Measurements from ENCODE around the gene GNB3.

Gene GNB3

GRCh38 chr12:6837370-6838060 lies 3.2 kb upstream of the GNB3 start:
- DNase-seq (ENCODE audit: low read depth), result no peak

DNA sequence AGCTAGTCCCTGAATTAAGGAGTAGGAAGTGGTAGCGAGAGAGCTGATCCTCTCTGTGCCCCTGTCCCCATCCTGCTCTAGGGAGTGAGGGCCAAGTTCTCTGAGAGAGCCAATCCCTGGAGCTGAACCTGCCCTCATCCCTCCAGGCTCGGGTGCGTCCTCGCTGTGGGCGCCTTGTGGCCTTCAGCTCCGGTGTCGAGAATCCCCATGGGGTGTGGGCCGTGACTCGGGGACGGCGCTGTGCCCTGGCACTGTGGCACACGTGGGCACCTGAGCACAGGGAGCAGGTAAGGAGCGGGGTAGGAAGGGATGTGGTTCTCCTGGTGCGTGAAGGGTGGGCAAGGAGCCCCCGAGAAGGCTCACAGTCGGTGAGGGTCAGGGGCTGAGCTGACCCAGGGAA lies 1.9 kb upstream of the GNB3 start:
- DNase-seq (ENCODE audit: low read depth), result no peak

- no peak for DNase-seq (ENCODE audit: low read depth)
Observed at GRCh38 chr12:6839482-6840201, 1.1 kb upstream of the GNB3 start.

GRCh38 chr12:6840330-6840729 lies 395 bp upstream of the GNB3 start:
- DNase-seq (ENCODE audit: low read depth), result no peak

GRCh38 chr12:6842075-6842474 lies 1.4 kb downstream of the GNB3 start:
- no peak for DNase-seq (ENCODE audit: low read depth)

DNA sequence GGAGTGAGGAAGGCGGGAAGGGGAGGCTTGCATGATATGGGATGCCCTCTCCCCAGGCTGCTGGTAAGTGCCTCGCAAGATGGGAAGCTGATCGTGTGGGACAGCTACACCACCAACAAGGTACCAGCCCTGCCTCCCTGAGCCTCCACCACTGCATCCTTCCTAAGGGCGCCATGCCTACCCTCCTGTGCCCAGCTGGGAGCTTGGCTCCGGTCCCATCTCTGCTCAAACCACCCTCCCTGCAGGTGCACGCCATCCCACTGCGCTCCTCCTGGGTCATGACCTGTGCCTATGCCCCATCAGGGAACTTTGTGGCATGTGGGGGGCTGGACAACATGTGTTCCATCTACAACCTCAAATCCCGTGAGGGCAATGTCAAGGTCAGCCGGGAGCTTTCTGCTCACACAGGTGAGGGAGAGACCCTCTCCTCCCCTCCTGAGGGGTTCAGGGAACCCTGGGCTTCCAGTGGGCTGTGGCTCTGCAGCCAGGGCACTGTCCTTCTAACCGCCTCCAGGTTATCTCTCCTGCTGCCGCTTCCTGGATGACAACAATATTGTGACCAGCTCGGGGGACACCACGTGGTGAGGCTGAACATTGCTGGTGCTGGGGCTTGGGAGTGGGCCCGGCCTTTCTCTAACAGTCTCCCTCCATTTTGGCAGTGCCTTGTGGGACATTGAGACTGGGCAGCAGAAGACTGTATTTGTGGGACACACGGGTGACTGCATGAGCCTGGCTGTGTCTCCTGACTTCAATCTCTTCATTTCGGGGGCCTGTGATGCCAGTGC lies 2.6 kb downstream of the GNB3 start:
- DNase-seq (ENCODE audit: low read depth), result no peak

GRCh38 chr12:6845395-6845794 lies 4.7 kb downstream of the GNB3 start:
- no peak for DNase-seq (ENCODE audit: low read depth)

DNA sequence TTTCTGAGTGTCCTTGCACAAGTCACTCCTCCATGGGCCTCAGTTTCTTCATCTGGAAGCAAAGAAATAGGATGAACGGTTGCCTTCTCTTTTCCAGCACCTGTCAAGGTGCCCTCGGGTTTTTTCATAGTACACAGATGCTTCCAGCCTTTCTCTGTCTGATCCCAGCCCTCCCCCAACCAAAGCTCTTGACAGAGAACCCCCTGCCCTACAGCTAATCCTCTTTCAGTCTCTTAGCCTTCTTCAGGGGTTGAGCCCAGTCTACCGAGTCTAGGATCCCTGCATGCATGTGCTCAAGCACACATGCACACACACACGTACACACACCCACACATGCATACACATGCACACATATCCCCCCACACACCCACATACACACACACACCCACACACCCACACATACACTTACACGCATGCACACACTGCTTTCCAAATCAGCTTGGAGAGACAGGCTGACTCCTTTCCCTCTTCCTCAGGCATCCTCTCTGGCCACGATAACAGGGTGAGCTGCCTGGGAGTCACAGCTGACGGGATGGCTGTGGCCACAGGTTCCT lies 5.7 kb downstream of the GNB3 start:
- no peak for DNase-seq (ENCODE audit: low read depth)

DNA sequence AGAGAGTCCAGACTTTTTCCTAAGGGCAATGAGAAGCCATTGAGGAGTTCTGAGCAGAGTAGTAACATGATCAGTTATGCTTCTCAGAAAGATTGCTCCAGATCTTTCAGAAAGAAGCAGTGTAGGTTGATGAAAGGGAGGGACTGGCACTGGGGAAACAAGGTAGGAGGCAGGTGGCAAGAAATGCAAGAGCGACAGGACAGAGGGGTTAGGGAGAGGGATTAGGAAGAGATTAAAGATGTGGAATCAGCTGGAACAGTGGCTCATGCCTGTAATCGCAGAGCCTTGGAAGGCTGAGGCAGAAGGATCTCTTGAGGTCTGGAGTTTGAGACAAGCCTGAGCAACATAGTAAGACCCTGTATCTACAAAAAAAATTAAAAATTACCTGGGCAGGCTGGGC lies 7.0 kb downstream of the GNB3 start:
- no peak for DNase-seq (ENCODE audit: low read depth)

DNA sequence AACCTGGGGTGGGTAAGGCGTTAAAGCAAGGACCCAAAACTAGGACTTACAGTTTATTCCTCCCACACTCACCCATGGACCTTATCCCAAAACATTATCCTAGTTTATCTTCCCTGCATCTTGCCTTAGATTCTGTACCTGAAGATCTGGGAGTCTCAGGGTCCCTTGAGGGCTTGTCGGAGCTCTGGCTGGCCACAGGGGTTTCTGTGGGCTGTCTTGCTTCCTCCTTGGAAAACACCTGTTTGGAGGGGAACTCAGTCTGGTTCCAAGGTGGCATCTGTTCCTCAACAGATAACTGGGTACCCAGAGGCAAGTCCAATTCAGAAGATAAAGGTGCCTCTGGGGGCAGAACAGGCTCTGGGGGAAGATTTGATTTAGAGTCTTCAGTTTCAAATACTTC lies 8.7 kb downstream of the GNB3 start:
- DNase-seq (ENCODE audit: low read depth), result no peak

GRCh38 chr12:6849976-6850560 lies 9.3 kb downstream of the GNB3 start:
- DNase-seq (ENCODE audit: low read depth), result no peak

- DNase-seq (ENCODE audit: low read depth), result no peak
Observed at GRCh38 chr12:6850796-6851152, 10.0 kb downstream of the GNB3 start.

GRCh38 chr12:6851153-6851920 lies 10.6 kb downstream of the GNB3 start, which contains the start of gene CDCA3:
Gene CDCA3, minus strand, starts transcription at chr12:6851286. Its CDS starts 334 bp downstream, at chr12:6850952.
- peak; percentile 82 for DNase-seq (ENCODE audit: low read depth)

DNA sequence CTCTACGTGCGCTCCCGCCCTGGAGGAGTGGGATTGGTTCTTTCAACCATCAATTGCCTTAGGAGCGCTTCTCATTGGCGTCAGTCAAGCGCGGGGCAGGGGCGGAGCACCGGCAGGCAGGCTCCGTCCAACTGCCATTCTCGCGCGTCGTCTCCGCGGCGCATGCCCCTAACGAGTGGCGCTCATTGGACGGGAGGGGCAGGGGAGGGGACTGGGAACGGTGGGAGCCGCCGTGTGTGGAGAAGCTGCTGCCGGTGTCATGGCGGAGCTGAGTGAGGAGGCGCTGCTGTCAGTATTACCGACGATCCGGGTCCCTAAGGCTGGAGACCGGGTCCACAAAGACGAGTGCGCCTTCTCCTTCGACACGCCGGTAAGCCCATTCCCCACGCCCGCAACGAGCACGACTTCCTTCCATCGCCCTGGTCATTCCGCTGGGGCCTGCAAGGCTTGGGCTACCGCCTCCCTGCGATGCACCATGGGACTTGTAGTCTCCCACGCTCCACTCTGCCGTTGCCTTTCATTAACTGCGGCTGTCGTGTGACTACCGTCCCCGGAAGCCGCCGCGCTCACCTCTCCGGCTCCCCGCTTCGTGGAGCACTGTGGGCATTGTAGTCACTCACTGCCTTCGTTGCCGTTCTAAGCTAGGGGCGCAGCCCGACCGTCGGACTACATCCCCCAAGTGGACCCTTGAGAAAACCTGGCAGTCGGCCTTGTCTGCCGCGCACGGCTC lies 11.4 kb downstream of the GNB3 start, which contains the start of gene USP5:
Gene USP5 (plus strand): TSS at position 230 of the 730 bp plus-strand sequence. CDS start 30 bp downstream, at position 260.
- DNase-seq (ENCODE audit: low read depth), result peak; percentile 97

DNA sequence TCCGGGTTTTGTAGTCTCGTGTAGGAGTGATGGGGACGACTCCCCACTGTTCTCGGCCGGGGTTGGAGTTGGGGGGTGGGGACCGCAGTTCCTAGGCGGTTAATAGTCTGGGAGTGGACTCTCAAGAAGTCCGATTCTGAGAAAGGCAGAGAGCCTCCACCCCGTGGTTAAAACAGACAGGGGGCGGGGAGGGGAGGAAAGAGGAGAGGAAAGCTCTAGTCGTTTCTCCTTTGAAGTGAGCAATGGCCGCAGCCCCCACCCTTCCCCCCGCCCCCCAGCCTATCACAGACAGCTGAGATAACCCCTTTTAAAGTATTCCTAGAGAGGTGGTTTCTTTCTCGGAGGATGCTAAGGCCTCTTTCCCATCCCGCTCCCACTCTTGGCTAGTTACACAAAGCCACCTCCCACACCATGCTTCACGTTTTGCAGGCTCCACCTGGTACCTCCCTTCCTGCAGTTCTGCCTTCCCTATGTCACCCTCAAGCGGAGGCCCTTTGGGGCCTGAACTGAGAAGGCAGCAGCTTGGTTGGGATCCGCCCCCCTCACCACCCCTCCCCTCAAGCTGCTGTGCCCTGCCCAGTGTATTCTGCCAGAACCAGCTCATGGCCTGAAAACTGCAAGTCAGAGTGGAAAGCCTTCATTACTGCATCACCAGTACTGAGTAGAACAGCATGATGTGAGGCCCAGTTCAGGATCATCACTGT lies 12.1 kb downstream of the GNB3 start:
- DNase-seq (ENCODE audit: low read depth), result peak; percentile 48

- DNase-seq (ENCODE audit: low read depth), result no peak
Observed at GRCh38 chr12:6853626-6854025, 12.9 kb downstream of the GNB3 start.

DNA sequence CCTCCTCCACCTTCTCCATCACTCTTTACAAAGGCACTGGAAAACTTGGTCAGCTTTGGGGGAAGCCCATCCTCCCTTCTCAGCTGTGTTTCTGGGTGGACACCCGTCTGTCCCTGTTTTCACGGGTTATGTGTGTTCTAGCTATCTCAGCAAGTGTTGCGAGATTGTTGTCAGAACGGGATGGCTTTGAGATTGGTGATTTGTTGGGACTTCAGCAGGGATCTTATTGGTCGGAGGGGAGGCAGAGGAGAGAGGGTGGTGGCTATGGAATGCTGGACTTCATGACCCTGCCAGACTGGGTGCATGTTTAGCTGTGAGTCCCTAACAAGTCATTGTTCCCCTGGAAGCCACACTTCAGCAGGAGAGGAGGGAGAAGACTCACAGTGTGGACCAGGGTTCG lies 13.3 kb downstream of the GNB3 start:
- no peak for DNase-seq (ENCODE audit: low read depth)

GRCh38 chr12:6855322-6855721 lies 14.6 kb downstream of the GNB3 start:
- no peak for DNase-seq (ENCODE audit: low read depth)

- DNase-seq (ENCODE audit: low read depth), result no peak
Observed at GRCh38 chr12:6858799-6859198, 18.1 kb downstream of the GNB3 start.

GRCh38 chr12:6860116-6860515 lies 19.4 kb downstream of the GNB3 start:
- no peak for DNase-seq (ENCODE audit: low read depth)

Data from activated T-helper 9 cell treated with anti-CD3 and anti-CD28 coated beads, Interleukin-2, amount 50 U/mL, for 16 hours (primary cell).